22Rv1 (cell line): ENCODE measurements around the gene AIG1.

Experiments used
- H3K27ac ChIP-seq: fragments of 450-650 bp; 2 replicates; pipeline ENCODE4 v1.5.1; 2017
- CTCF ChIP-seq: fragments of 450-650 bp; IDR thresholded peaks from 2 replicates; pipeline ENCODE4 v1.5.1; 2017; ENCODE audit warnings: mild to moderate bottlenecking
- ZFX ChIP-seq: fragments of 450-650 bp; IDR thresholded peaks from 2 replicates; pipeline ENCODE4 v1.6.1; 2017; ENCODE audit warnings: antibody characterized with exemption, borderline replicate concordance

The AIG1 gene

GRCh38 chr6:143179096-143179495 is 118.4 kb downstream of the AIG1 start:
- TF ChIP-seq ZFX (no peak), CTCF (no peak)
- H3K27ac ChIP-seq = no peak overlapping the region

GRCh38 chr6:143179901-143180612 is 119.4 kb downstream of the AIG1 start:
- no peak for TF ChIP-seq CTCF
- TF ChIP-seq ZFX = no peak
- no peak overlapping the region for H3K27ac ChIP-seq

- TF ChIP-seq CTCF (no peak), ZFX (no peak)
- no peak overlapping the region for H3K27ac ChIP-seq
Observed at GRCh38 chr6:143180826-143181225, 120.1 kb downstream of the AIG1 start.

- no peak for TF ChIP-seq CTCF
- TF ChIP-seq ZFX = no peak
- no peak overlapping the region for H3K27ac ChIP-seq
Observed at GRCh38 chr6:143183666-143184065, 123.0 kb downstream of the AIG1 start.

- no peak overlapping the region for H3K27ac ChIP-seq
- TF ChIP-seq CTCF (no peak), ZFX (no peak)
Observed at GRCh38 chr6:143185288-143185687, 124.6 kb downstream of the AIG1 start.

- H3K27ac ChIP-seq = no peak overlapping the region
- TF ChIP-seq ZFX (no peak), CTCF (no peak)
Observed at GRCh38 chr6:143187238-143187923, 126.7 kb downstream of the AIG1 start.

- TF ChIP-seq ZFX = no peak
- no peak for TF ChIP-seq CTCF
Observed at GRCh38 chr6:143188292-143188691, 127.6 kb downstream of the AIG1 start.

More at GRCh38 chr6:143188292-143188691, 127.6 kb downstream of the AIG1 start:
- no peak overlapping the region for H3K27ac ChIP-seq
